ENCODE measurements around the gene PXN.

DNA sequence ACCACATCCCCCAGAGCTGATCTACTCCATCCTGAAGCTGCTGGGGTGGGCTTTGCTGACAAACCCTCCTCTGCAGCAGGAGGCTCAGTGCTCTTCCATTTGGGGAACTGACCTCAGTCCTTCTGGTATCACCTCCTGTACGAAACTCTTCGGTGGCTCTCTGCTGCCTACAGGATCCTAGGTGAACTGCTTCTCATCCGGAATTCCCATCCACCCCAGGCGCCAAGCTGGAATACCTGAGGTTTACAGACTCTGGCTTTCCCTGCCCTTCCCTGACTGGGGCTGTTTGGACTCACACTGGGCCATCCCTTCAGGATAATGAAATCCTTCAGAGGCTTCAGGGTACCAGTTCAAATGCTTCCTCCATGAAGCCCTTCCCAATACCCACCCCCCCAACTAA is 97.2 kb downstream of the PXN start:
- TF ChIP-seq, protein P1, sequence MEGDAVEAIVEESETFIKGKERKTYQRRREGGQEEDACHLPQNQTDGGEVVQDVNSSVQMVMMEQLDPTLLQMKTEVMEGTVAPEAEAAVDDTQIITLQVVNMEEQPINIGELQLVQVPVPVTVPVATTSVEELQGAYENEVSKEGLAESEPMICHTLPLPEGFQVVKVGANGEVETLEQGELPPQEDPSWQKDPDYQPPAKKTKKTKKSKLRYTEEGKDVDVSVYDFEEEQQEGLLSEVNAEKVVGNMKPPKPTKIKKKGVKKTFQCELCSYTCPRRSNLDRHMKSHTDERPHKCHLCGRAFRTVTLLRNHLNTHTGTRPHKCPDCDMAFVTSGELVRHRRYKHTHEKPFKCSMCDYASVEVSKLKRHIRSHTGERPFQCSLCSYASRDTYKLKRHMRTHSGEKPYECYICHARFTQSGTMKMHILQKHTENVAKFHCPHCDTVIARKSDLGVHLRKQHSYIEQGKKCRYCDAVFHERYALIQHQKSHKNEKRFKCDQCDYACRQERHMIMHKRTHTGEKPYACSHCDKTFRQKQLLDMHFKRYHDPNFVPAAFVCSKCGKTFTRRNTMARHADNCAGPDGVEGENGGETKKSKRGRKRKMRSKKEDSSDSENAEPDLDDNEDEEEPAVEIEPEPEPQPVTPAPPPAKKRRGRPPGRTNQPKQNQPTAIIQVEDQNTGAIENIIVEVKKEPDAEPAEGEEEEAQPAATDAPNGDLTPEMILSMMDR (tag by site-specific recombination; IDR thresholded peaks at IDR 0.05), result no peak
- TF ChIP-seq ZNF558 (tag by site-specific recombination; IDR thresholded peaks at IDR 0.05) (no peak), GLI4 (tag by site-specific recombination; IDR thresholded peaks at IDR 0.05) (no peak), ZNF350 (tag by site-specific recombination; IDR thresholded peaks at IDR 0.05) (no peak), ZNF274 (IDR thresholded peaks at IDR 0.05; ENCODE audit: low read length) (no peak), ZNF274 (tag by site-specific recombination; IDR thresholded peaks at IDR 0.05; ENCODE audit: borderline replicate concordance) (no peak), YY1 (tag by site-specific recombination; IDR thresholded peaks at IDR 0.05) (no peak), ZNF24 (tag by site-specific recombination; IDR thresholded peaks at IDR 0.05) (no peak)
- TF ChIP-seq, protein P2, sequence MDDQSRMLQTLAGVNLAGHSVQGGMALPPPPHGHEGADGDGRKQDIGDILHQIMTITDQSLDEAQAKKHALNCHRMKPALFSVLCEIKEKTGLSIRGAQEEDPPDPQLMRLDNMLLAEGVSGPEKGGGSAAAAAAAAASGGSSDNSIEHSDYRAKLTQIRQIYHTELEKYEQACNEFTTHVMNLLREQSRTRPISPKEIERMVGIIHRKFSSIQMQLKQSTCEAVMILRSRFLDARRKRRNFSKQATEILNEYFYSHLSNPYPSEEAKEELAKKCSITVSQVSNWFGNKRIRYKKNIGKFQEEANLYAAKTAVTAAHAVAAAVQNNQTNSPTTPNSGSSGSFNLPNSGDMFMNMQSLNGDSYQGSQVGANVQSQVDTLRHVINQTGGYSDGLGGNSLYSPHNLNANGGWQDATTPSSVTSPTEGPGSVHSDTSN (CRISPR knock-in tag; IDR thresholded peaks at IDR 0.05), result no peak
- TF ChIP-seq, protein P3, sequence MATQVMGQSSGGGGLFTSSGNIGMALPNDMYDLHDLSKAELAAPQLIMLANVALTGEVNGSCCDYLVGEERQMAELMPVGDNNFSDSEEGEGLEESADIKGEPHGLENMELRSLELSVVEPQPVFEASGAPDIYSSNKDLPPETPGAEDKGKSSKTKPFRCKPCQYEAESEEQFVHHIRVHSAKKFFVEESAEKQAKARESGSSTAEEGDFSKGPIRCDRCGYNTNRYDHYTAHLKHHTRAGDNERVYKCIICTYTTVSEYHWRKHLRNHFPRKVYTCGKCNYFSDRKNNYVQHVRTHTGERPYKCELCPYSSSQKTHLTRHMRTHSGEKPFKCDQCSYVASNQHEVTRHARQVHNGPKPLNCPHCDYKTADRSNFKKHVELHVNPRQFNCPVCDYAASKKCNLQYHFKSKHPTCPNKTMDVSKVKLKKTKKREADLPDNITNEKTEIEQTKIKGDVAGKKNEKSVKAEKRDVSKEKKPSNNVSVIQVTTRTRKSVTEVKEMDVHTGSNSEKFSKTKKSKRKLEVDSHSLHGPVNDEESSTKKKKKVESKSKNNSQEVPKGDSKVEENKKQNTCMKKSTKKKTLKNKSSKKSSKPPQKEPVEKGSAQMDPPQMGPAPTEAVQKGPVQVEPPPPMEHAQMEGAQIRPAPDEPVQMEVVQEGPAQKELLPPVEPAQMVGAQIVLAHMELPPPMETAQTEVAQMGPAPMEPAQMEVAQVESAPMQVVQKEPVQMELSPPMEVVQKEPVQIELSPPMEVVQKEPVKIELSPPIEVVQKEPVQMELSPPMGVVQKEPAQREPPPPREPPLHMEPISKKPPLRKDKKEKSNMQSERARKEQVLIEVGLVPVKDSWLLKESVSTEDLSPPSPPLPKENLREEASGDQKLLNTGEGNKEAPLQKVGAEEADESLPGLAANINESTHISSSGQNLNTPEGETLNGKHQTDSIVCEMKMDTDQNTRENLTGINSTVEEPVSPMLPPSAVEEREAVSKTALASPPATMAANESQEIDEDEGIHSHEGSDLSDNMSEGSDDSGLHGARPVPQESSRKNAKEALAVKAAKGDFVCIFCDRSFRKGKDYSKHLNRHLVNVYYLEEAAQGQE (tag by site-specific recombination; IDR thresholded peaks at IDR 0.05), result no peak
- TF ChIP-seq, protein P4, sequence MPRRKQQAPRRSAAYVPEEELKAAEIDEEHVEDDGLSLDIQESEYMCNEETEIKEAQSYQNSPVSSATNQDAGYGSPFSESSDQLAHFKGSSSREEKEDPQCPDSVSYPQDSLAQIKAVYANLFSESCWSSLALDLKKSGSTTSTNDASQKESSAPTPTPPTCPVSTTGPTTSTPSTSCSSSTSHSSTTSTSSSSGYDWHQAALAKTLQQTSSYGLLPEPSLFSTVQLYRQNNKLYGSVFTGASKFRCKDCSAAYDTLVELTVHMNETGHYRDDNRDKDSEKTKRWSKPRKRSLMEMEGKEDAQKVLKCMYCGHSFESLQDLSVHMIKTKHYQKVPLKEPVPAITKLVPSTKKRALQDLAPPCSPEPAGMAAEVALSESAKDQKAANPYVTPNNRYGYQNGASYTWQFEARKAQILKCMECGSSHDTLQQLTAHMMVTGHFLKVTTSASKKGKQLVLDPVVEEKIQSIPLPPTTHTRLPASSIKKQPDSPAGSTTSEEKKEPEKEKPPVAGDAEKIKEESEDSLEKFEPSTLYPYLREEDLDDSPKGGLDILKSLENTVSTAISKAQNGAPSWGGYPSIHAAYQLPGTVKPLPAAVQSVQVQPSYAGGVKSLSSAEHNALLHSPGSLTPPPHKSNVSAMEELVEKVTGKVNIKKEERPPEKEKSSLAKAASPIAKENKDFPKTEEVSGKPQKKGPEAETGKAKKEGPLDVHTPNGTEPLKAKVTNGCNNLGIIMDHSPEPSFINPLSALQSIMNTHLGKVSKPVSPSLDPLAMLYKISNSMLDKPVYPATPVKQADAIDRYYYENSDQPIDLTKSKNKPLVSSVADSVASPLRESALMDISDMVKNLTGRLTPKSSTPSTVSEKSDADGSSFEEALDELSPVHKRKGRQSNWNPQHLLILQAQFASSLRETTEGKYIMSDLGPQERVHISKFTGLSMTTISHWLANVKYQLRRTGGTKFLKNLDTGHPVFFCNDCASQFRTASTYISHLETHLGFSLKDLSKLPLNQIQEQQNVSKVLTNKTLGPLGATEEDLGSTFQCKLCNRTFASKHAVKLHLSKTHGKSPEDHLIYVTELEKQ (tag by site-specific recombination; IDR thresholded peaks at IDR 0.05; ENCODE audit: borderline replicate concordance), result no peak
- TF ChIP-seq, protein P5, sequence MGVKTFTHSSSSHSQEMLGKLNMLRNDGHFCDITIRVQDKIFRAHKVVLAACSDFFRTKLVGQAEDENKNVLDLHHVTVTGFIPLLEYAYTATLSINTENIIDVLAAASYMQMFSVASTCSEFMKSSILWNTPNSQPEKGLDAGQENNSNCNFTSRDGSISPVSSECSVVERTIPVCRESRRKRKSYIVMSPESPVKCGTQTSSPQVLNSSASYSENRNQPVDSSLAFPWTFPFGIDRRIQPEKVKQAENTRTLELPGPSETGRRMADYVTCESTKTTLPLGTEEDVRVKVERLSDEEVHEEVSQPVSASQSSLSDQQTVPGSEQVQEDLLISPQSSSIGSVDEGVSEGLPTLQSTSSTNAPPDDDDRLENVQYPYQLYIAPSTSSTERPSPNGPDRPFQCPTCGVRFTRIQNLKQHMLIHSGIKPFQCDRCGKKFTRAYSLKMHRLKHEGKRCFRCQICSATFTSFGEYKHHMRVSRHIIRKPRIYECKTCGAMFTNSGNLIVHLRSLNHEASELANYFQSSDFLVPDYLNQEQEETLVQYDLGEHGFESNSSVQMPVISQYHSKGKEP (tag by site-specific recombination; IDR thresholded peaks at IDR 0.05), result no peak

Data from HEK293 (cell line).